Raji (cell line): ENCODE results near the gene SCN3A.

Experiments used
- POLR2A ChIP-seq: IDR thresholded peaks from 2 replicates; pipeline ENCODE4 v1.6.1; 2011; ENCODE audit warnings: low read depth, low read length, control low read depth; ENCODE audit not compliant: insufficient read depth

Gene SCN3A

DNA sequence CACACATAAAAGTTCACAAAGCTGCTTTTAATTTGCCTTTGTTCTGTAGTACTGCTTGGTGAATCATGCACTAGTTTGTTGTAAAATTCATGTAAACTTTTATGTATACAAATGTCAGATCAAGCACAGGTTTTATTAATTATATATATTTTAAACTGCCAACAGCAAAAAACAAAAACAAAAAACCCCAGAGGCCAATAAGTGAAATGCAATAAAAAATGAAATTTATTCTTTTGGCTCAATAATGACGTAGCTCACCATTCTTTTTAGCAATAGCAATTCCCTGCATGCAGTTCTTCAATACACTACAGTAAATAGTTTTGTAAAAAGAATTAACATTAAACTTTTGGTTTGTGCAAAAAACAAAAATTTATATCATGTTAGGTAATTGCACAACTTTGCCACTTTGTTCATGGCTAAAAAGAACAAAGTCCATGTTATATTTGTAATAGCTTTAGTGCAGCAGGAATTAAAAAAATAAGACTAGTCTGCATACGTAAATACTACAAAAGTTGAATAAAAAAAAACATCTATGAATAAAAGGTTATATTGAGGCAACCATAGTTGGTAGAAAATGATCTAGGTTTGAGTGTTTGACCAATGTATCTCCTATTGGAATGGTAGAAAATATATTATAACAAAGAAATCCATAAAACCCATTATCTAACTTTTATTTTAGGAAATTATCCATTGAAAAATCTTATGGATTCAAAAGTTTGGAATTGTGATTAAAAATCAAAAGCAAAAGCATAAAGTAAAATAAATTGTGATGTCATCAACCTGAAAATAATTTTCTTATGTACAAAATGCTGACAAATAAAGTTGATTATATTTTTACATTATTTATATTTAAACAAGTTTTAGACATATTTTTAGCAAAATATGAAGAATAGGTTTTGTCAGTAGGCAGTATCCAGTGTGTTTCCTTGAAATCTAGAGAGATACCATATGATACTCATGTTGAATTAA, 115.6 kb downstream of the SCN3A start:
- no peak for TF ChIP-seq POLR2A

DNA sequence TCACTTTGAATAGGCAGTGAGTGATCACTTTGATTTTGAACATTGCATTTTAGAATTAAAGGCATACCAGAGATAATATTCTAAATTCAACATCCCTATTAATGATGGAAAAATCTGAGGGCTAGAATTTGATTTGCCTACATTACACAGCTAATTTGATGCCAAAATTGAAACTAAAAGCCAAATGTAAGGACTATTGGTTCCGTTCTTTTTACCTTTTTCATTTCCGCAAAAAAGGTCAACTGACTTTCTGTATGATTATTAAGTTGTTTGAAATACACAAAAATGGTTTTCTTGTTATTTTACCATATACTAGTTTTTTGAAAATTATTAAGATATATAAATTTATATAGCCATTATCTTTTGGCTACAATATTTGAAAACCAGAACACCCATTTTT, 117.5 kb downstream of the SCN3A start:
- TF ChIP-seq POLR2A: no peak

DNA sequence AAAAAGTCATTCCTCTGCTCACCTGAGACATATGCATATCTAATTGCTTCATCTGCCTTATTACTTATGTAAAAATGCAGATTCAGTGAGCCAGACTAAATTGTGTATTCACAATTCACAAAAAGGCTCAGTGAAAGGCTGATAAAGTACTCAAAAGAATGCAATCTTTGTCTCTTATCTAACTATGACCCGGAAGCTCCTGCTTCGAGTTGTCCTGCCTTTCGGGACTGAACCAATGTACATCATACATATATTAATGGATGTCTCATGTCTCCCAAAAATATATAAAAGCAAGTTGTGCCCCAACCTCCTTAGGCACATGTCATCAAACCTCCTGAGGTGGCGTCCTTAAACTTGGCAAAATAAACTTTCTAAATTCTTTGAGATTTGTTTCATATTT, 120.5 kb downstream of the SCN3A start:
- TF ChIP-seq POLR2A: no peak

DNA sequence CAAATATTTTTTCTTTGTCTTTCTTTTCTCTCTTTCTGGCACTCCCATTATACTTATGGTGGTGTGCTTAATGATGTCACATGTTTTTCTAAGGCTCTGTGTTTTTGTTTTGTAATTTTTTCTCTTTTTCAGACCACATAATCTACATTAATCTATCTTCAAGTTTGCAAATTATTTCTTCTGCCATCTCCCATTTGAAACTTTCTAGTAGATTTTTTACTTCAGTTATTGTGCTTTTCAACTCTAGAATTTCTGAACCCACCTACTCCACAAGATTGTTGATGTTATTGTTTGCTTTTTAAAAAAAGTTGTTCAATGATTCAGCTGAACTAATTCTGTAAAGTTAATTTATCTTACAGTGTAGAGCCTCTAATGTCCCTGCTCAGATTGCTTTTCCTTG, 121.4 kb downstream of the SCN3A start:
- TF ChIP-seq POLR2A: no peak

DNA sequence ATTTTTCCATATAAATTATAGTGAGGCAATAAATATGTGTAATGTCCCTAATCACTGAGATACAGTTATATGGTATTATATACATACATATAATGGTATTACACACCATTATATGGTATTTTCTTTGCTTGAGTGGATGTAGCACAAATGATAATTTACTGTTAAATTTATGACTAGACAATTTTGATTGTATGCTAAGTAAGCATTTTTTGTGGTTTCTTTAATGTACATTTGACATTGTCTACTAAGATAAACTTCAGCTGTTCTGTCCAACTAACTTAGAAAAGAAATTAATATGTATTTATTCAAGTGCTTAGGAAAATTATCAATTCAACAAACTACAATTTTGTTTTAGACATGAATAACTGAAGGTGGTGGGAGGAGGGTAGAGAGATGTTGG, 122.6 kb downstream of the SCN3A start:
- TF ChIP-seq POLR2A: no peak

DNA sequence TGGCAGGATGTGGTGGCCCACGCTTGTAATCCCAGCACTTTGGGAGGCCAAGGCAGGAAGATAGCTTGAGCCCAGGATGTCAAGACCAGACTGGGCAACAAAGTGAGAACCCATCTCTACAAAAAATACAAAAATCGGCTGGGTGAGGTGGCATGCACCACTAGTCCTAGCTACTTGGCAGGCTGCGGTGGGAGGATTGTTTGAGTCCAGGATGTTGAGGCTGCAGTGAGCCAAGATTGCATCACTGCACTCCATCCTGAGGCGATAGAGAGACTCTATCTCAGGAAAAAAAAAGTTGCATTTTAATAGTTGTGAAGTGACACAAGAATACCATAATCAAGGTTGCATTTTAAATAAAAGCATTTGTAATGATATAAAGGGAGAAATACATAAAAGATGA, 124.4 kb downstream of the SCN3A start:
- TF ChIP-seq POLR2A: no peak

DNA sequence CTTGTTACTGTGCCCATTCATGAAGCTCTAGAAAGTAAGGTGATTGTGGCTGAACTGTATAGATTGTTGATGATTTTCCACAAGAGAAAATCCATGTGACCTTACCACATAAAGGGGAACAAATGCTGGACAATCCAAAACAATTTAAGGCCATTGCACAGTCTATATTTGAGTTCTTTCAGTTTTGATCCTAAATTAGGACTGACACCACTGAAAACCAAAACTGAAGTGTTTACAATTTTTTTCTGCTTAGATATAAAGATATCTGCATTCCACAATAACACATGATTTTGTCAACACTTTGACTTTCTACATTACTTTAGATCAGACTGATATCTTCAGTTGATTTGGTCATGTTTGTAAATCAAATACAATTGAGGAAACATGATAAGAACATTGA, 124.9 kb downstream of the SCN3A start:
- TF ChIP-seq POLR2A: no peak

DNA sequence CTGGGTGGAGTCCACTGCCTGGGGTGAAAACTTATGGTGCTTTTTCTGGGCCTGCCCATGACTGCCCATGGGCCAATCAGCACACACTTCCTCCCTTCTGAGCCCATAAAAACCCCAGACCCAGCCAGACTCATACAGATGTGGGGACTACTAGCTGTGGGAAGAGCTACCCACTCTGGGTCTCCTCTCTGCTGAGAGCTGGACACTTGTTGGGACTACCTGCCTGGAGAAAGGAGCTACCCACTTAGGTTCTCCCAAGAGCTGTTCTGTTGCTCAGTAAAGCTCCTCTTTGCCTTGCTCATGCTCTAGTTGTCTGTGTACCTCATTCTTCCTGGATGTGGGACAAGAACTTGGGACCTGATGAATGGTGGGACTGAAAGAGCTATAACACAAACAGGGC, 129.0 kb downstream of the SCN3A start:
- no peak for TF ChIP-seq POLR2A

DNA sequence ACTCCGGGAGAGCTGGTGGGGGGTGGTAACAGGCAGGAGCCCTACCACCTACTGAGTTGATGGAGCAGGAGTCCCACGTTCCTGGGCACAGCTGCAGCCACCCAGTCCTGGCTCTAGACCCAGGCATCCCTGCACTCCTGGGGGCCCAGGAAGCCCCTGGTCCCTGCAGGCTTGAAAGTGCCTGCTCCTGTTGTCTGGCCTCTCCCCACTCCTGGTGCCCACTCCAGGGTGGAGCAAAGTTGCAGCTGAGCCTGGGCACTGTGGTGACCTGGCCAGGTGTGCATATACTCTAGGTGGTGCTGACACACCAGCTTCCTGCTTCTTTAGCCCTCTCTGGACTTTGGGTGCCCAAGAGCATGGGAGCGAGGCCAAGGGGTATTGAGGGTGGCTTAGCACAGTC, 129.5 kb downstream of the SCN3A start:
- no peak for TF ChIP-seq POLR2A

DNA sequence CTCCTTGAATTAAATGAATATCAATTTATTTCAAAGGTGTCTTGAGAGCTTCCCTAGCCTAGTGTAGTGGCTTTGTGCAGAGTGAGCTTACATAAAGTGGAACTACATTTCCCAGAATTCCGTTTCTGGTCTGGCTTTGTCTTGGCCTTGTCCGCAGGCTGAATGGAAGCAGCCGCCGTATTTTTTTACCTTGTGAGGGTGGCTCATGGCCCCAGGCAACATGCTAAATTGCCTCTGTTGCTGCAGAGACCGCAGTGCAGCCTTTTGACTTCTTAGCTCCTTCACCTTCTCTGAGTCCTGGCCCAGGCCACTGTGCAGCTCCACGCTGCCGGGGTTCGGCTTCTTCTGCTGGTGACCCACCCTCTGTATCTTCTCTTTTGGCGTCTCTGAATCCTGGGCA, 133.8 kb downstream of the SCN3A start:
- no peak for TF ChIP-seq POLR2A

DNA sequence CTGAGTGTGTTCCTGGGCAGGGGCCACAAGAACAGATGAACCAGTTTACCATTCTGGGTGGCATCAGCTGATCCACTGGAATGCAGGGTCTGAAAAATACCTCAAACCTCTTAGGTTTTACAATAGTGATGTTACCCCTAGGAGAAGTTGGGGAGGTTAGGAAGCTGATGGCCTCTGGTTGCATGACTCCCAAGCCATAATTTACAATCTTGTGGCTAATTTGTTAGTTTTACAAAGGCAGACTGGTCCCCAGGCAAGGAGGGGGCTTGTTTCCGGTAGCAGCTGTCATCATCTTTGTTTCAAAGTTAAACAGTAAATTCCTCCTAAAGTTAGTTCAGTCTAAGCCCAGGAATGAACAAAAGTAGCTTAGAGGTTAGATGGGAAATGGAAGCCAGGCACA, 134.7 kb downstream of the SCN3A start:
- TF ChIP-seq POLR2A: no peak

DNA sequence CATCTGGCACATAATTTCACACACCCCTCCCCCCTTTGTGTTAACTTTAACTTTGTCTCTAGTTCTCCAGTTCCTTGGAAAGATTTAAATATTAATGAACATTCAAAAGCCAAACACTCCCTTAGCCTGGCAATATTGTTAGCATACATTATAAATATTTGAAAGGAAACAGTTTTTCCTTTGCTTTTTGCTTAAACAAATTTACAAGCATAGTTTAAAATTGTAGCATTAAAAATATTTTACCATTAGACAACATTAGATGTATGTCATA, 135.4 kb downstream of the SCN3A start:
- TF ChIP-seq POLR2A: no peak

DNA sequence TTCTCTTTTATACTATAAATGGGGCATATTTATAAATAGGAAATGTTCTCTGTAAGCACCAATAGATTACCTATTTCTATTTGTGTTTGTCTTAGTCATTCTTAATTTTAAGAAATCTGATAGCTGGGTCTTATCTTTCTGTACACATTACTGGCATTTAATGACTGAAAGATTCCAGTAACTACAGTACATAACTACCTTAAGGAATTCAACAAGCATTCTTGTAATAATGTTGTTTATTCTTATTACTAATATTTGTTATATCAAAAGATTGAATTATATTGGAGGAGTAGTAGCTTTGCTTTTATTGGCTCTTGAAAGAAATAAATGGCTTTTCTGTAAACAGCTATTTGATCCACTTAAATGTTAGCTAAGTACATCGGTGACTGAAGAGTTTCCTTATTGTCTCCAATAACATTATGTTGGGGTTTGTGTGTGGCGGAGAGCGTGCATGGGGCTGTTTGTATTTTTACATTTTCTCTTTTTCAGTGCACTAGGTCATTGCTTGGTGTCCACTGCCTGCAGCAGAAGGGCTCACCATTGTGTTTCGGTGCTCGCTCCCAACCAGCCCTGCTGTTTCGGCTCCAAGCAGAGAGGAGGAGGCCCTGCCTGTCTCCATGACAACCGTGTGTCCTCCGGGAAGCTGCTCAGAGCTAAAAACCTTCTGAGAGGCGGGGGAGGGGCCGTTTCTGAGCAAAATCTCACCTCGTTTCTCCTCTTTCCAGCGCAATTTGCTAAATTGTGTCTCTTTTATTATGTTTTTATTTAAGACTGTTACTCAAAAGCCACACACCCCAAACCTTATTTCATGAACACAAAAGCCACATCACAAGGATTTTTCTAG, 136.0 kb downstream of the SCN3A start:
- no peak for TF ChIP-seq POLR2A

DNA sequence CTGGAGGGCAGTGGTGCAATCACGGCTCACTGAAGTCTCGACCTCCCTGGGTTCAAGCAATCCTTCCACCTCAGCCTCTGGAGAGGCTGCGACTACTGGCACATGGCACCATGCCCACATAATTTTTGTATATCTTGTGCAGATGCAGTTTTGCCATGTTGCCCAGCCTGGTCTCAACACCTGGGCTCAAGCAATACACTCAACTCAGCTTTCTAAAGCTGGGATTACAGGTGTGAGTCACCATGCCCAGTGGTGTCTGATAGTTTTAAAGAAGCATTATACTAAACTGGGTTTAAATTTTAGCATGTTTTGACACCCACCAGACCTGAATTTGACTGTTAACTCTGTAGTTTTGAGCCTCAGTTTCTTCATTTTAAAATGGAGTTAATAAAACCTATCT, 139.1 kb downstream of the SCN3A start:
- TF ChIP-seq POLR2A: no peak

DNA sequence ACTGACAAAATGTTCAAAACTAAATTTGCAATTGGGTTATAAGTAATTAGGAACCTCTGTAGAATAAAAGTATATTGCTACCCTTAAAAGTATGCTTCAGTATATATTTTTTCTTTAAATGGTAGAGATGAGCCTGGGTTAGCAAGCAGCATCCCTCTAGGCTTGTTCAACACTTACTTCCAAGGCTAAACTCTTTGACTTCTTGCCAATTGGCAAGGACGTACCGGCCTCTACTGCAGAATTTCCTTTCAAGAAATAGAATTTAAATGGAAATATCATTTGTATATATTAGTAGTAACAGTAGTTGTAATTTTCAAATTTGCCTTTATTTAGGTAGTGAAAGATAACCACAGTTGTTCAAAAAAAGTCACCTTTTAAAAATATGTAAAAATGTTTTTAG, 143.4 kb downstream of the SCN3A start:
- no peak for TF ChIP-seq POLR2A

DNA sequence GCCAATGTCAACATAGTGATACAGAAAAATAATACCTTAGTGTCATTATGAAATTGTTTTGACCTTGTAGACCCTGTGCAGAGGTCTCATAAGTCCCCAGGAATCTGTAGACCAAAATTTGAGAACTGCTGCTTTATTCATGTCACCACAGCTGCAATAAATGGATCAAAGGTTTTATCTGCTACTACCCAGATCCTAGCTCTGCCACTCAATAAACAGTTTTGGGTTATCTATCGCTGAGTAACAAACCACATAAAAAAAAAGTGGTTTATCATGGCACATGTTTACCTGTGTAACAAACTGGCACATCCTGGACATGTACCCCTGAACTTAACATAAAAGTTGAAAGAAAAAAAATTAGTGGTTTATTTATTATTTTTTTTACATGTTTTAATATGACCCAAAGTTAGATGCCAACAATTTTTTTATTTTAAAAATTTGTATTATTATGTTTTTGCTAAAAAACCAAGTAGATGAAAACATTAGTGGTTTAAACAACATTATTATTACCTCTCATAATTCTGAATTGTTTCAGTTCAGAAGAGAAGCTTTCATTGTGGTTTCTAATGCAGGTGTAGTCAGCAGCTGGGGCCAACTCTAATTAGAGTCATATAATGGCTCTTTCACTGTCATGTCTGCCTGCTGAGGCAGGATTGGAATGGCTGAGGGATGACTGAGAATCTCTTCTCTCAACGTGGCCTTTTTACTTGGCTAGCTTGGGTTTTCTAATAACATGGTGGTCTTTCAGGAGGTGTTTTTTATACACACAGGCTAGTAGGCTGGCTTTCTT, 145.2 kb downstream of the SCN3A start:
- no peak for TF ChIP-seq POLR2A

DNA sequence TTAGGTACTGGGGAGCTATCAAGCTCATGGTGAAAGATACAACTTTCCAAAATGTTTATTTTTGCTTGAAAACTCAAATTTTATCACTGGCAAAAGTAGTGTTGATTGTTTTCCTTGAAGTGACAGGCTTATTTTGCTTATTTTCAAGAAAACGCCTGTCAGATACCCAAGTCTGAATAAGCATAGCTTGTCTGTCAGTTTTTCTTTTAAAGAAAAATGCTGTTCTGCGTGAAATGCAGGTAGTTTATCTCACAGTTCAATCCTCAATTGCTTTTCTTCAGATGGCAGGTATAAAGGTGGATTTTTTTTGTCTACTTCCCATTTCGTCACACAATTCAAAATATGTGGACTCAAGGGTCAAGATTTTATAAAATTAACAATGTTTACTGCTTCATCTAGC, 145.9 kb downstream of the SCN3A start:
- TF ChIP-seq POLR2A: no peak
